OCI-LY1 (cell line): Measurements from ENCODE around the gene IL4R.
"Not testable (repeated sequence)": the region's sequence is repeated elsewhere in the genome, so short reads cannot be mapped to it uniquely, and the experiment has no call there.

Source experiments
- H2AFZ ChIP-seq: fragments of 200-600 bp; sonication (generic), shearing (Covaris generic); 2 replicates; pipeline ENCODE4 v1.6.0; 2014; ENCODE audit warnings: antibody characterized with exemption, mild to moderate bottlenecking, low read length
- H3F3A ChIP-seq: fragments of 200-600 bp; sonication (generic), shearing (Covaris generic); 2 replicates; pipeline ENCODE4 v1.6.0; 2014; ENCODE audit warnings: mild to moderate bottlenecking, antibody characterized with exemption, low read length, moderate library complexity; ENCODE audit not compliant: insufficient read depth
- H3K27ac ChIP-seq: fragments of 200-600 bp; sonication (generic); 2 replicates; pipeline ENCODE4 v1.5.1; 2014; ENCODE audit warnings: low read length, mixed run types, mild to moderate bottlenecking, low read depth; ENCODE audit not compliant: poor library complexity, severe bottlenecking
- H3K27me3 ChIP-seq: fragments of 200-600 bp; sonication (generic); 2 replicates; pipeline ENCODE4 v1.6.0; 2014; ENCODE audit warnings: antibody characterized with exemption, mild to moderate bottlenecking, low read length, moderate library complexity; ENCODE audit not compliant: insufficient read depth
- H3K36me3 ChIP-seq: fragments of 200-600 bp; sonication (generic); 2 replicates; pipeline ENCODE4 v1.6.1; 2014; ENCODE audit warnings: mild to moderate bottlenecking, antibody characterized with exemption, low read length, moderate library complexity, mixed read lengths; ENCODE audit not compliant: insufficient read depth
- H3K4me1 ChIP-seq: fragments of 200-600 bp; sonication (generic); 2 replicates; pipeline ENCODE4 v1.5.1; 2014; ENCODE audit warnings: mild to moderate bottlenecking, low read length, moderate library complexity; ENCODE audit not compliant: insufficient read depth, severe bottlenecking
- H3K4me2 ChIP-seq: fragments of 200-600 bp; sonication (generic), shearing (Covaris generic); 2 replicates; pipeline ENCODE4 v1.6.1; 2014; ENCODE audit warnings: low read length
- H3K4me3 ChIP-seq: fragments of 200-600 bp; sonication (generic); 2 replicates; pipeline ENCODE4 v1.5.1; 2014; ENCODE audit warnings: low read length, low read depth, mild to moderate bottlenecking, mixed read lengths; ENCODE audit not compliant: poor library complexity, severe bottlenecking
- H3K79me2 ChIP-seq: fragments of 200-600 bp; shearing (Covaris generic); 2 replicates; pipeline ENCODE4 v1.6.1; 2016; ENCODE audit warnings: mixed run types, low read length, mixed read lengths; ENCODE audit not compliant: insufficient read depth
- H3K9ac ChIP-seq: fragments of 200-600 bp; sonication (generic), shearing (Covaris generic); 2 replicates; pipeline ENCODE4 v1.6.1; 2014; ENCODE audit warnings: mild to moderate bottlenecking, low read length, mixed read lengths
- H3K9me2 ChIP-seq: fragments of 200-600 bp; sonication (generic), shearing (Covaris generic); 2 replicates; pipeline ENCODE4 v1.6.1; 2014; ENCODE audit warnings: low read depth, mild to moderate bottlenecking, low read length, mixed read lengths
- H3K9me3 ChIP-seq: fragments of 200-600 bp; shearing (Covaris generic); 2 replicates; pipeline ENCODE4 v1.6.1; 2014; ENCODE audit warnings: low read length, mixed read lengths
- H4K20me1 ChIP-seq: fragments of 200-600 bp; sonication (generic), shearing (Covaris generic); 2 replicates; pipeline ENCODE4 v1.6.0; 2016; ENCODE audit warnings: mild to moderate bottlenecking, low read length; ENCODE audit not compliant: insufficient read depth
- CTCF ChIP-seq: fragments of 200-600 bp; sonication (generic), shearing (Covaris generic); IDR thresholded peaks from 2 replicates; pipeline ENCODE4 v1.5.1; 2017; ENCODE audit warnings: mild to moderate bottlenecking, antibody characterized with exemption, low read length, moderate library complexity, mixed read lengths
- EZH2 ChIP-seq: fragments of 200-600 bp; sonication (generic), shearing (Covaris generic); IDR thresholded peaks from 2 replicates; pipeline ENCODE4 v1.8.0; 2017; ENCODE audit warnings: borderline replicate concordance, mixed run types, mild to moderate bottlenecking, antibody characterized with exemption, low read length, moderate library complexity, mixed read lengths

The IL4R gene

DNA sequence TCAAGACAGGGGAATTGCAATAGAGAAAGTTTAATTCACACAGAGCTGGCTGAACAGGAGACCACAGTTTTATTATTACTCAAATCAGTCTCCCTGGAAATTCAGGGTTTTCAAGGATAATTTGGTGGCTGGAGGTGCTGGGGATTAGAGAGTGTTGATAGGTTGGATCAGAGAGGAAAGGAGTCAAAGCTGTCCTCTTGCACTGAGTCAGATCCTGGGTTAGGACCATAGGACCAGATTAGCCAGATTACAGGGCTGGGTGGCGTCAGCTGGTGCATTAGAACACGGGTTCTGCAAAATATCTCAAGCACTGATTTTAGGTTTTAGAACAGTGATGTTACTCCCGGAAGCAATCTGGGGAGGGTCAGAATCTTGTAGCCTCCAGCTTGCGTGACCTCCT, 43.4 kb upstream of the IL4R start:
- Histone ChIP-seq H3K27ac (peak overlapping the region; percentile 59), H3F3A (no peaks in the 10 kb centered on the region), H3K4me2 (peak overlapping the region; percentile 83), H3K9me3 (no peaks in the 10 kb centered on the region), H3K9ac (peak overlapping the region; percentile 18; the same call in 1 of the 2 replicates), H3K4me1 (peaks cover 75% of the 10 kb centered on the region), H4K20me1 (no peaks in the 10 kb centered on the region), H3K36me3 (no peaks in the 10 kb centered on the region), H3K4me3 (no peak overlapping the region), H2AFZ (no peak overlapping the region), H3K27me3 (no peaks in the 10 kb centered on the region), H3K79me2 (no peaks in the 10 kb centered on the region), H3K9me2 (no peaks in the 10 kb centered on the region)
- TF ChIP-seq EZH2 (no peak), CTCF (no peak)

DNA sequence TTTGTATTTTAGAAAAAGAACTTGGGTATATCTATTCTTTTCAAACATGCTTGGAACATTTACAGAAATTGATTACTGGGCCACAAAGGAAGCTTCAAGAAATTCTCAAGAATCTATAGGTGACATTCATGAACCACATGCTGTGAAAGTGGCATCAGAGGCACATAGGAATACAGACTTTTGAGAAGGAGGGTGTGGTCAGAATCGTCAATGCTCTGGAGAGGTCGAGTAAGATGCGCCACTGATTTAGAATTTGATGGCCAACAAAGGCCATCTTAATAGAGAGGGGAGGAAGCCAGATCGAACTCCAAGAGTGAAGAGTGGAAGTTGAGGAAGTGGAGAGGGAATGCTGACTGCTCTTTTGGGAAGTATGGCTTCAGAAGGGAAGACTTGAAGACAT, 41.7 kb upstream of the IL4R start:
- no peaks in the 10 kb centered on the region for H4K20me1 ChIP-seq
- H3K9me3 ChIP-seq: no peaks in the 10 kb centered on the region
- no peaks in the 10 kb centered on the region for H3F3A ChIP-seq
- H3K27ac ChIP-seq: peak overlapping the region; percentile 59
- H3K79me2 ChIP-seq: no peaks in the 10 kb centered on the region
- no peaks in the 10 kb centered on the region for H3K27me3 ChIP-seq
- H2AFZ ChIP-seq: no peak overlapping the region
- H3K4me3 ChIP-seq: no peak overlapping the region
- no peaks in the 10 kb centered on the region for H3K9me2 ChIP-seq
- no peak overlapping the region for H3K9ac ChIP-seq
- no peak overlapping the region for H3K4me2 ChIP-seq
- peaks cover 70% of the 10 kb centered on the region for H3K4me1 ChIP-seq
- no peak for TF ChIP-seq EZH2
- no peak for TF ChIP-seq CTCF
- H3K36me3 ChIP-seq: no peaks in the 10 kb centered on the region

DNA sequence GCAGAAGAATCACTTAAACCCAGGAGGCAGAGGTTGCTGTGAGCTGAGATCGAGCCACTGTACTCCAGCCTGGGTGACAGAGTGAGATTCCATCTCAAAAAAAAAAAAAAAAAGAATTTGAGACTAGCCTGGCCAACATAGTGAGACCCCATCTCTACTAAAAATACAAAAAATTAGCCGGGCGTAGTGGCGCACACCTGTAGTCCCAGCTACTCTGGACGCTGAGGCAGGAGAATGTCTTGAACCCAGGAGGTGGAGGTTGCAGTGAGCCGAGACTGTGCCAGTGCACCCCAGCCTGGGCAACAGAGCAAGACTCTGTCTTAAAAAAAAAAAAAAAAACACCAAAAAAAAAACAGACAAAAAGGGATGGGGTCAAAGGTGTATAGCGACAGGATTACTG, 41.1 kb upstream of the IL4R start:
- peaks cover 64% of the 10 kb centered on the region for H3K4me1 ChIP-seq

DNA sequence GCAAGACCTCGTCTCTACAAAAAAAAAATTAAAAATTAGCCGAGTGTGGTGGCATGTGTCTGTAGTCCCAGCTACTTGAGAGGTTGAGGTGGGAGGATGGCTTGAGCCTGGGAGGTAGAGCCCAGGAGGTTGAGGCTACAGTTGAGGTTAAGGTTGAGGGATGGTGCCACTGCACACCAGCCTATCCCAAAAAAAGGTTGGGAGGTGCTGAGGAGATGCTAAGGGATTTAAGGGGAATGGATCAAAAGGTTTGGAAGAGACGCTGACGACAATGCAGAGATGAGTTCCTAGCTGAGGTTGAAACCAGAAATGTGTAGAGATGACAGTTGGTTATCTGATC, 40.5 kb upstream of the IL4R start:
- H3K9me2 ChIP-seq: no peaks in the 10 kb centered on the region
- H3K27ac ChIP-seq: peak overlapping the region; percentile 68
- H3K9ac ChIP-seq: no peak overlapping the region; the same call in 1 of the 2 replicates
- H3K4me3 ChIP-seq: no peak overlapping the region
- H3K79me2 ChIP-seq: no peaks in the 10 kb centered on the region
- H4K20me1 ChIP-seq: no peaks in the 10 kb centered on the region
- no peak overlapping the region for H3K4me2 ChIP-seq
- no peak overlapping the region for H2AFZ ChIP-seq
- TF ChIP-seq EZH2 (no peak), CTCF (no peak)
- H3K4me1 ChIP-seq: peaks cover 60% of the 10 kb centered on the region
- no peaks in the 10 kb centered on the region for H3K36me3 ChIP-seq
- H3K9me3 ChIP-seq: no peaks in the 10 kb centered on the region
- H3K27me3 ChIP-seq: no peaks in the 10 kb centered on the region
- H3F3A ChIP-seq: no peaks in the 10 kb centered on the region

More for the DNA sequence above, 41.1 kb upstream of the IL4R start:
- H3K9me3 ChIP-seq, H3K36me3 ChIP-seq, H3K9me2 ChIP-seq, H3K27me3 ChIP-seq, H3K4me3 ChIP-seq, H3K4me2 ChIP-seq, H3K27ac ChIP-seq, H3F3A ChIP-seq, H3K79me2 ChIP-seq, H3K9ac ChIP-seq, H4K20me1 ChIP-seq, H2AFZ ChIP-seq: not testable (repeated sequence)
